ENCODE measurements around the gene RSPRY1.
A peak's percentile ranks its signal among the peaks of the same experiment; 100 is the strongest.

The RSPRY1 gene

GRCh38 chr16:57166451-57166850 lies 19.7 kb upstream of the RSPRY1 start:
- no peak for TF ChIP-seq CTCF (IDR thresholded peaks at IDR 0.05; ENCODE audit: low read depth, low read length)
- no peak for DNase-seq (ENCODE audit: extremely low read depth, low read depth)

GRCh38 chr16:57166951-57167350 lies 19.2 kb upstream of the RSPRY1 start:
- TF ChIP-seq CTCF (IDR thresholded peaks at IDR 0.05; ENCODE audit: low read depth, low read length) = no peak
- no peak for DNase-seq (ENCODE audit: extremely low read depth, low read depth)

GRCh38 chr16:57167538-57167937 lies 18.6 kb upstream of the RSPRY1 start:
- no peak for DNase-seq (ENCODE audit: extremely low read depth, low read depth)
- TF ChIP-seq CTCF (IDR thresholded peaks at IDR 0.05; ENCODE audit: low read depth, low read length) = no peak

GRCh38 chr16:57167953-57168352 lies 18.2 kb upstream of the RSPRY1 start:
- DNase-seq (ENCODE audit: extremely low read depth, low read depth) = peak; percentile 48
- peak; percentile 69 for TF ChIP-seq CTCF (IDR thresholded peaks at IDR 0.05; ENCODE audit: low read depth, low read length)

GRCh38 chr16:57169327-57169726 lies 16.8 kb upstream of the RSPRY1 start:
- TF ChIP-seq CTCF (IDR thresholded peaks at IDR 0.05; ENCODE audit: low read depth, low read length) = no peak
- DNase-seq (ENCODE audit: extremely low read depth, low read depth) = no peak

GRCh38 chr16:57172721-57173290 lies 13.3 kb upstream of the RSPRY1 start:
- TF ChIP-seq CTCF (IDR thresholded peaks at IDR 0.05; ENCODE audit: low read depth, low read length) = no peak
- no peak for DNase-seq (ENCODE audit: extremely low read depth, low read depth)

GRCh38 chr16:57175896-57176295 lies 10.2 kb upstream of the RSPRY1 start:
- TF ChIP-seq CTCF (IDR thresholded peaks at IDR 0.05; ENCODE audit: low read depth, low read length) = no peak

More at GRCh38 chr16:57175896-57176295, 10.2 kb upstream of the RSPRY1 start:
- DNase-seq (ENCODE audit: extremely low read depth, low read depth) = no peak
